HepG2 (cell line): Measurements from ENCODE around the gene B4GALT2. TPM values are rescaled to one million over a fixed set of nuclear protein-coding genes. Genes with fewer than 3 reads are reported as not detected.

Experiments used
- ARID2 ChIP-seq: sonication (generic); formaldehyde crosslinking; IDR thresholded peaks from 2 replicates; pipeline ENCODE4 v1.8.1; 2022; ENCODE audit warnings: mild to moderate bottlenecking, missing genetic modification reagents, borderline replicate concordance
- CBX1 ChIP-seq: IDR thresholded peaks from one replicate; pipeline ENCODE4 v1.6.1; 2016; ENCODE audit warnings: antibody characterized with exemption, low read depth
- FOSL2 ChIP-seq: sonication (generic); formaldehyde crosslinking; IDR thresholded peaks from 2 replicates; pipeline ENCODE4 v1.4.0; 2020; ENCODE audit warnings: missing genetic modification reagents
- HOXA9 ChIP-seq: sonication (generic); formaldehyde crosslinking; IDR thresholded peaks from 2 replicates; pipeline ENCODE4 v1.8.1; 2022; ENCODE audit warnings: missing genetic modification reagents, mild to moderate bottlenecking, moderate library complexity, borderline replicate concordance
- KDM2A ChIP-seq: sonication (generic); formaldehyde crosslinking; IDR thresholded peaks from 2 replicates; pipeline ENCODE4 v1.4.0; 2020; ENCODE audit warnings: low read depth, missing genetic modification reagents, borderline replicate concordance
- KDM5A ChIP-seq: fragments of 200-600 bp; sonication (generic); IDR thresholded peaks from 2 replicates; pipeline ENCODE4 v1.7.0; 2018; ENCODE audit warnings: antibody characterized with exemption, mild to moderate bottlenecking, low read length, borderline replicate concordance
- NONO ChIP-seq, 2 experiments: fragments of 450-650 bp in 1 of 2; sonication (generic) in 1 of 2; formaldehyde crosslinking in 1 of 2; IDR thresholded peaks in 1 of 2; conservative IDR thresholded peaks in 1 of 2; 2 replicates each; pipeline versions ENCODE4 v1.6.1 to v1.8.0; 2017 to 2022; ENCODE audit warnings: mild to moderate bottlenecking in 1 of 2, missing genetic modification reagents in 1 of 2, moderate library complexity in 1 of 2
- REST ChIP-seq, 2 experiments: IDR thresholded peaks; 2 replicates each; pipeline ENCODE4 v1.6.1; 2011 to 2012; ENCODE audit warnings: low read length in 2 of 2, borderline replicate concordance in 1 of 2, low read depth in 1 of 2, mild to moderate bottlenecking in 1 of 2, moderate library complexity in 1 of 2
- ZBTB7A ChIP-seq: sonication (generic); formaldehyde crosslinking; IDR thresholded peaks from 2 replicates; pipeline ENCODE4 v1.8.0; 2022; ENCODE audit warnings: mild to moderate bottlenecking, missing genetic modification reagents
- ZFX ChIP-seq: sonication (generic); formaldehyde crosslinking; IDR thresholded peaks from 2 replicates; pipeline ENCODE4 v1.4.0; 2020; ENCODE audit warnings: mild to moderate bottlenecking, low read depth, missing genetic modification reagents, moderate library complexity
- ZNF747 ChIP-seq: sonication (generic); formaldehyde crosslinking; IDR thresholded peaks from 2 replicates; pipeline ENCODE4 v1.8.1; 2023; ENCODE audit warnings: missing genetic modification reagents, mild to moderate bottlenecking, borderline replicate concordance
- ZNF777 ChIP-seq: sonication (generic); formaldehyde crosslinking; IDR thresholded peaks from 2 replicates; pipeline ENCODE4 v1.4.0; 2020; ENCODE audit warnings: missing genetic modification reagents
- polyA plus RNA-seq, 8 experiments: library from polyadenylated mRNA; depleted of rRNA in 3 of 8; stranded (reverse) in 7 of 8; unstranded in 1 of 8; fragments of >200 nt; fragmentation: Illumina TruSeq in 4 of 8; extraction: Trizol in 4 of 8; gene quantifications; 2 replicates each; pipeline versions ENCODE4 v1.2.1 to v1.2.3, GENCODE V29; 2011 to 2016; ENCODE audit warnings: low read depth in 4 of 8, missing spikeins in 1 of 8, mixed read lengths in 1 of 8; ENCODE audit not compliant: insufficient read depth in 1 of 8
- total RNA-seq, 5 experiments: library from RNA; depleted of rRNA; stranded (reverse); fragments of >200 nt; fragmentation: Illumina TruSeq; extraction: Trizol; gene quantifications; 2 replicates each; pipeline ENCODE4 v1.2.3, GENCODE V29; 2016; ENCODE audit warnings: low read depth in 1 of 5
- TF ChIP-seq, protein P1 (sequence below), 2 experiments: sonication (generic) in 1 of 2; formaldehyde crosslinking in 1 of 2; IDR thresholded peaks; 2 replicates each; pipeline versions ENCODE4 v1.4.0 to v1.6.1; 2016 to 2020; ENCODE audit warnings: borderline replicate concordance in 1 of 2, low read depth in 1 of 2, mild to moderate bottlenecking in 1 of 2, missing genetic modification reagents in 1 of 2
- TF ChIP-seq, protein P2 (sequence below): sonication (generic); formaldehyde crosslinking; conservative IDR thresholded peaks from 2 replicates; pipeline ENCODE4 v1.8.0; 2022; ENCODE audit warnings: missing genetic modification reagents

The B4GALT2 gene
- total and polyA plus RNA-seq, 2 of the 13 experiments (the other 11 are each of a cell fraction or from before 2014, with no cell fraction given), result 41.9 to 78.0 TPM

DNA sequence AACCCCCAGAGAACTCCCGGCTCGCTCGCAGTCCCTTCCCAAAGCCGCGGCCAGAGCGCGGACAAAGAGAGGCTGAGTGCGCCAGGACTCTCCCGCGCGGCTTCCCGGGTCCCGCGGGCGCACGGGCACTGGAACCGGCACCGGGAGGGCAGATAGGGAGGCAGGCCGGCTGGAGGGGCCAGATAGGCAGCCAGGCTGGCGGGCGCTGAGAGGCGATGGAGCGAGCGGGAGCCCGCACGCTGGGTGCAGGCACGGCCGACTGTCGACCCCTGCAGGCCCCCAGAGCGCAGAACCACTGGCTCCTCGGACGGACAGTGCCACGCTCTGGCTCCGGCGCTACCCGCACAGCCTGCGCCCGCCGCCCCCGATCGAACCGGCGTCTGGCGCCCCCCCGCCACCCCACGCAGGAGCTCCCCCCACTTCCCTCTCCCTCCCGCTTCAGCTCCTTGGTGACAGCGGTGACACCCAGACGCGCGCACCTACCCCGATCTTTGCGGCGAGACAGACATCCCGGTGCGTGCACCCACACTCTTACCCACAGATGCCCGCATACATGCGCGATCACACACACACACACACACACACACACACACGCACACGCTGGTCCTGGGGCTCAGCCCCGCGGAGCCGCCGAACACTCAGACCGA, 51.7 kb downstream of the B4GALT2 start (continued):
- no peak for TF ChIP-seq KDM5A
- peak; percentile 10 for TF ChIP-seq KDM2A (CRISPR knock-in tag)
- TF ChIP-seq, protein P1, sequence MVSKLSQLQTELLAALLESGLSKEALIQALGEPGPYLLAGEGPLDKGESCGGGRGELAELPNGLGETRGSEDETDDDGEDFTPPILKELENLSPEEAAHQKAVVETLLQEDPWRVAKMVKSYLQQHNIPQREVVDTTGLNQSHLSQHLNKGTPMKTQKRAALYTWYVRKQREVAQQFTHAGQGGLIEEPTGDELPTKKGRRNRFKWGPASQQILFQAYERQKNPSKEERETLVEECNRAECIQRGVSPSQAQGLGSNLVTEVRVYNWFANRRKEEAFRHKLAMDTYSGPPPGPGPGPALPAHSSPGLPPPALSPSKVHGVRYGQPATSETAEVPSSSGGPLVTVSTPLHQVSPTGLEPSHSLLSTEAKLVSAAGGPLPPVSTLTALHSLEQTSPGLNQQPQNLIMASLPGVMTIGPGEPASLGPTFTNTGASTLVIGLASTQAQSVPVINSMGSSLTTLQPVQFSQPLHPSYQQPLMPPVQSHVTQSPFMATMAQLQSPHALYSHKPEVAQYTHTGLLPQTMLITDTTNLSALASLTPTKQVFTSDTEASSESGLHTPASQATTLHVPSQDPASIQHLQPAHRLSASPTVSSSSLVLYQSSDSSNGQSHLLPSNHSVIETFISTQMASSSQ (IDR thresholded peaks at IDR 0.05; ENCODE audit: low read depth), result no peak
- TF ChIP-seq, protein P1 (CRISPR knock-in tag; IDR thresholded peaks at IDR 0.05; ENCODE audit: borderline replicate concordance), result peak; percentile 1; the same call in 1 of the 2 replicates
- no peak for TF ChIP-seq REST (IDR thresholded peaks at IDR 0.05; ENCODE audit: borderline replicate concordance in 1 of 2, low read depth in 1 of 2, low read length in 2 of 2)
- TF ChIP-seq ZNF747 (CRISPR knock-in tag), result peak; percentile 57; the same call in 1 of the 2 replicates
- TF ChIP-seq ARID2 (CRISPR knock-in tag), result peak; percentile 89
- TF ChIP-seq NONO (IDR thresholded peaks at IDR 0.05), result no peak
- no peak for TF ChIP-seq NONO (CRISPR knock-in tag; conservative IDR thresholded peaks at IDR 0.05)
- 0 out of 2 replicates have a peak, but pooled peaks have one; percentile 46 for TF ChIP-seq ZBTB7A (CRISPR knock-in tag)
- TF ChIP-seq FOSL2 (CRISPR knock-in tag), result 0 out of 2 replicates have a peak, but pooled peaks have one; percentile 20
- TF ChIP-seq HOXA9 (CRISPR knock-in tag), result 0 out of 2 replicates have a peak, but pooled peaks have one; percentile 34
- TF ChIP-seq ZNF777, result peak; percentile 59; the same call in 1 of the 2 replicates
- TF ChIP-seq CBX1, result no peak
- TF ChIP-seq, protein P2, sequence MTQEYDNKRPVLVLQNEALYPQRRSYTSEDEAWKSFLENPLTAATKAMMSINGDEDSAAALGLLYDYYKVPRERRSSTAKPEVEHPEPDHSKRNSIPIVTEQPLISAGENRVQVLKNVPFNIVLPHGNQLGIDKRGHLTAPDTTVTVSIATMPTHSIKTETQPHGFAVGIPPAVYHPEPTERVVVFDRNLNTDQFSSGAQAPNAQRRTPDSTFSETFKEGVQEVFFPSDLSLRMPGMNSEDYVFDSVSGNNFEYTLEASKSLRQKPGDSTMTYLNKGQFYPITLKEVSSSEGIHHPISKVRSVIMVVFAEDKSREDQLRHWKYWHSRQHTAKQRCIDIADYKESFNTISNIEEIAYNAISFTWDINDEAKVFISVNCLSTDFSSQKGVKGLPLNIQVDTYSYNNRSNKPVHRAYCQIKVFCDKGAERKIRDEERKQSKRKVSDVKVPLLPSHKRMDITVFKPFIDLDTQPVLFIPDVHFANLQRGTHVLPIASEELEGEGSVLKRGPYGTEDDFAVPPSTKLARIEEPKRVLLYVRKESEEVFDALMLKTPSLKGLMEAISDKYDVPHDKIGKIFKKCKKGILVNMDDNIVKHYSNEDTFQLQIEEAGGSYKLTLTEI (CRISPR knock-in tag), result no peak
- TF ChIP-seq ZFX (CRISPR knock-in tag), result peak; percentile 49; the same call in 1 of the 2 replicates
